ENCODE data around the gene CUL5.

CUL5 gene

GRCh38 chr11:107991868-107992414 lies 16.8 kb upstream of the CUL5 start:
- Histone ChIP-seq H3K36me3 (replicated peaks; ENCODE audit: low read depth, low read length) (no peaks in the 10 kb centered on the region), H3K9me3 (ENCODE audit: insufficient read depth, low read length) (no peaks in the 10 kb centered on the region), H2AFZ (ENCODE audit: low read depth, low read length) (no peak overlapping the region), H4K20me1 (ENCODE audit: insufficient read depth, low read length) (no peaks in the 10 kb centered on the region), H3K79me2 (ENCODE audit: low read length) (no peaks in the 10 kb centered on the region), H3K4me1 (ENCODE audit: low read length) (peaks cover 5% of the 10 kb centered on the region), H3K4me3 (ENCODE audit: low read length) (no peak overlapping the region), H3K27ac (ENCODE audit: low read length) (no peak overlapping the region), H3K27me3 (ENCODE audit: low read depth, low read length) (no peaks in the 10 kb centered on the region), H3K4me2 (ENCODE audit: low read length) (no peak overlapping the region), H3K9ac (ENCODE audit: low read length) (no peak overlapping the region)
- TF ChIP-seq CTCF (IDR thresholded peaks at IDR 0.05; ENCODE audit: low read depth, low read length) = no peak
- TF ChIP-seq EZH2phosphoT487 (IDR thresholded peaks at IDR 0.05; ENCODE audit: low read depth) = no peak

GRCh38 chr11:107996006-107996776 lies 12.5 kb upstream of the CUL5 start:
- Histone ChIP-seq H3K9me3 (ENCODE audit: insufficient read depth, low read length) (no peaks in the 10 kb centered on the region), H3K36me3 (replicated peaks; ENCODE audit: low read depth, low read length) (no peaks in the 10 kb centered on the region), H3K4me1 (ENCODE audit: low read length) (no peaks in the 10 kb centered on the region), H3K4me3 (ENCODE audit: low read length) (no peak overlapping the region), H3K27ac (ENCODE audit: low read length) (no peak overlapping the region), H2AFZ (ENCODE audit: low read depth, low read length) (no peak overlapping the region), H3K9ac (ENCODE audit: low read length) (no peak overlapping the region), H4K20me1 (ENCODE audit: insufficient read depth, low read length) (no peaks in the 10 kb centered on the region), H3K27me3 (ENCODE audit: low read depth, low read length) (no peaks in the 10 kb centered on the region), H3K4me2 (ENCODE audit: low read length) (no peak overlapping the region), H3K79me2 (ENCODE audit: low read length) (no peaks in the 10 kb centered on the region)
- TF ChIP-seq CTCF (IDR thresholded peaks at IDR 0.05; ENCODE audit: low read depth, low read length) = no peak
- TF ChIP-seq EZH2phosphoT487 (IDR thresholded peaks at IDR 0.05; ENCODE audit: low read depth) = no peak

GRCh38 chr11:107998761-107999160 lies 9.9 kb upstream of the CUL5 start:
- Histone ChIP-seq H3K4me3 (ENCODE audit: low read length) (no peak overlapping the region), H3K27me3 (ENCODE audit: low read depth, low read length) (no peaks in the 10 kb centered on the region), H3K36me3 (replicated peaks; ENCODE audit: low read depth, low read length) (no peaks in the 10 kb centered on the region), H4K20me1 (ENCODE audit: insufficient read depth, low read length) (no peaks in the 10 kb centered on the region), H3K27ac (ENCODE audit: low read length) (no peak overlapping the region), H3K4me2 (ENCODE audit: low read length) (no peak overlapping the region), H3K9me3 (ENCODE audit: insufficient read depth, low read length) (no peaks in the 10 kb centered on the region), H3K4me1 (ENCODE audit: low read length) (no peaks in the 10 kb centered on the region), H3K9ac (ENCODE audit: low read length) (no peak overlapping the region), H2AFZ (ENCODE audit: low read depth, low read length) (no peak overlapping the region), H3K79me2 (ENCODE audit: low read length) (no peaks in the 10 kb centered on the region)
- TF ChIP-seq CTCF (IDR thresholded peaks at IDR 0.05; ENCODE audit: low read depth, low read length) = no peak
- TF ChIP-seq EZH2phosphoT487 (IDR thresholded peaks at IDR 0.05; ENCODE audit: low read depth) = no peak

GRCh38 chr11:107999759-108000455 lies 8.8 kb upstream of the CUL5 start:
- no peak overlapping the region for H3K27ac ChIP-seq (ENCODE audit: low read length)
- H3K79me2 ChIP-seq (ENCODE audit: low read length) = no peaks in the 10 kb centered on the region
- no peak overlapping the region for H2AFZ ChIP-seq (ENCODE audit: low read depth, low read length)
- TF ChIP-seq EZH2phosphoT487 (IDR thresholded peaks at IDR 0.05; ENCODE audit: low read depth) = no peak
- TF ChIP-seq CTCF (IDR thresholded peaks at IDR 0.05; ENCODE audit: low read depth, low read length) = peak; percentile 55
- H3K4me1 ChIP-seq (ENCODE audit: low read length) = no peaks in the 10 kb centered on the region
- H3K4me3 ChIP-seq (ENCODE audit: low read length) = no peak overlapping the region
- H3K9me3 ChIP-seq (ENCODE audit: insufficient read depth, low read length) = no peaks in the 10 kb centered on the region
- H3K36me3 ChIP-seq (replicated peaks; ENCODE audit: low read depth, low read length) = no peaks in the 10 kb centered on the region
- H3K27me3 ChIP-seq (ENCODE audit: low read depth, low read length) = no peaks in the 10 kb centered on the region
- no peak overlapping the region for H3K9ac ChIP-seq (ENCODE audit: low read length)
- H3K4me2 ChIP-seq (ENCODE audit: low read length) = peak overlapping the region; percentile 22; the same call in 1 of the 2 replicates
- H4K20me1 ChIP-seq (ENCODE audit: insufficient read depth, low read length) = no peaks in the 10 kb centered on the region

All from OCI-LY3 (cell line).